Chondrocyte (in vitro differentiated cells): ENCODE data around the gene BAX. TPM values are rescaled to one million over a fixed set of nuclear protein-coding genes. Genes with fewer than 3 reads are reported as not detected.
"Not testable (repeated sequence)": the region's sequence is repeated elsewhere in the genome, so short reads cannot be mapped to it uniquely, and the experiment has no call there.

Source experiments
- DNase-seq: peaks from one replicate; pipeline ENCODE4 v3.0.0; 2021; ENCODE audit warnings: mixed read lengths, low spot score
- H3K27ac Mint-ChIP-seq: one replicate; pipeline ENCODE4 v1.8.0; 2021; ENCODE audit warnings: mild to moderate bottlenecking, moderate library complexity, mixed read lengths; ENCODE audit not compliant: unreplicated experiment
- H3K27me3 Mint-ChIP-seq: 2 replicates; pipeline ENCODE4 v1.8.0; 2021; ENCODE audit warnings: low read depth, mixed read lengths
- H3K36me3 Mint-ChIP-seq: 2 replicates; pipeline ENCODE4 v1.8.0; 2021; ENCODE audit warnings: low read depth, mixed read lengths
- H3K4me1 Mint-ChIP-seq: 2 replicates; pipeline ENCODE4 v1.8.0; 2021; ENCODE audit warnings: low read depth, mild to moderate bottlenecking, mixed read lengths
- H3K4me3 Mint-ChIP-seq: one replicate; pipeline ENCODE4 v1.8.0; 2021; ENCODE audit warnings: mild to moderate bottlenecking, moderate library complexity, mixed read lengths; ENCODE audit not compliant: unreplicated experiment
- H3K9me3 Mint-ChIP-seq: 2 replicates; pipeline ENCODE4 v1.8.0; 2021; ENCODE audit warnings: low read depth, mixed read lengths
- long read RNA-seq: library from polyadenylated mRNA; stranded (forward); transcript quantifications from one replicate; pipeline ENCODE4 v2.0.0, GENCODE V29; 2021
- total RNA-seq: library from RNA; stranded (reverse); gene quantifications from 3 replicates; pipeline ENCODE4 v1.2.1, GENCODE V29; 2021
- TF ChIP-seq, protein P1 (sequence below): fragments of 200-600 bp; sonication (generic); IDR thresholded peaks from 2 replicates; pipeline ENCODE4 v1.5.0; 2021; ENCODE audit warnings: antibody characterized with exemption, mild to moderate bottlenecking, moderate library complexity

Gene BAX
- 161 to 167 TPM (median 165 TPM) in 3 replicates for total RNA-seq
- long read RNA-seq, transcript BAX-201 (5 exons, 1,358 nt), result minor isoform, 12 of 64 reads
- long read RNA-seq, transcript BAX-202 (6 exons, 793 nt), result major isoform, 30 of 64 reads
- long read RNA-seq, partial matches to known transcripts, result 7 of 64 reads
- long read RNA-seq, other reads (novel, unspliced or antisense), result 12 of 64 reads

GRCh38 chr19:48954595-48955307, at the start of gene BAX:
Gene BAX (plus strand): TSS chr19:48954875. CDS start chr19:48954929, 54 bp downstream.
- H3K27me3 Mint-ChIP-seq, result no peaks in the 10 kb centered on the region
- H3K27ac Mint-ChIP-seq, result peak within 1 kb of the TSS; percentile 92
- H3K36me3 Mint-ChIP-seq, result peaks cover 7% of the 10 kb centered on the region
- H3K4me1 Mint-ChIP-seq, result peaks cover 21% of the 10 kb centered on the region
- H3K9me3 Mint-ChIP-seq, result no peaks in the 10 kb centered on the region
- peak within 1 kb of the TSS; percentile 85 for H3K4me3 Mint-ChIP-seq
- peak; percentile 99 for DNase-seq
- TF ChIP-seq, protein P1, sequence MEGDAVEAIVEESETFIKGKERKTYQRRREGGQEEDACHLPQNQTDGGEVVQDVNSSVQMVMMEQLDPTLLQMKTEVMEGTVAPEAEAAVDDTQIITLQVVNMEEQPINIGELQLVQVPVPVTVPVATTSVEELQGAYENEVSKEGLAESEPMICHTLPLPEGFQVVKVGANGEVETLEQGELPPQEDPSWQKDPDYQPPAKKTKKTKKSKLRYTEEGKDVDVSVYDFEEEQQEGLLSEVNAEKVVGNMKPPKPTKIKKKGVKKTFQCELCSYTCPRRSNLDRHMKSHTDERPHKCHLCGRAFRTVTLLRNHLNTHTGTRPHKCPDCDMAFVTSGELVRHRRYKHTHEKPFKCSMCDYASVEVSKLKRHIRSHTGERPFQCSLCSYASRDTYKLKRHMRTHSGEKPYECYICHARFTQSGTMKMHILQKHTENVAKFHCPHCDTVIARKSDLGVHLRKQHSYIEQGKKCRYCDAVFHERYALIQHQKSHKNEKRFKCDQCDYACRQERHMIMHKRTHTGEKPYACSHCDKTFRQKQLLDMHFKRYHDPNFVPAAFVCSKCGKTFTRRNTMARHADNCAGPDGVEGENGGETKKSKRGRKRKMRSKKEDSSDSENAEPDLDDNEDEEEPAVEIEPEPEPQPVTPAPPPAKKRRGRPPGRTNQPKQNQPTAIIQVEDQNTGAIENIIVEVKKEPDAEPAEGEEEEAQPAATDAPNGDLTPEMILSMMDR, result peak; percentile 14

- peaks cover 15% of the 10 kb centered on the region for H3K4me1 Mint-ChIP-seq
- H3K4me3 Mint-ChIP-seq, result no peak overlapping the region
- no peaks in the 10 kb centered on the region for H3K27me3 Mint-ChIP-seq
- TF ChIP-seq, protein P1, result no peak
- H3K9me3 Mint-ChIP-seq, result no peaks in the 10 kb centered on the region
- H3K27ac Mint-ChIP-seq, result no peak overlapping the region
- no peak for DNase-seq
- H3K36me3 Mint-ChIP-seq, result peaks cover 28% of the 10 kb centered on the region
Measured at GRCh38 chr19:48905664-48906063, 49.0 kb upstream of the BAX start.

DNA sequence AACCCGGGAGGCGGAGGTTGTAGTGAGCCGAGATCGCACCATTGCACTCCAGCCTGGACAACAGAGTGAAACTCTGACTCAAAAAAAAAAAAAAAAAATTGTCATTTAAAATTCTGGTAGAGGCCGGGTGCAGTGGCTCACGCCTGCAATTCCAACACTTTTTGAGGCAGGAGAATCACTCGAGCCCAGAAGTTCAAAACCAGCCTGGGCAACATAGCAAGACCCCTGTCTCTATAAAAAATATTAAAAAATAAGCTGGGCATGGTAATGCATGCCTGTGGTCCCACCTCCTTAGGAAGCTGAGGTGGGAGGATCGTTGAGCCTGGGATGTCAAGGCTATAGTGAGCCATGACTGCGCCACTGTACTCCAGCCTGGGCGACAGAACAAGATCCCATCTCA, 48.4 kb upstream of the BAX start:
- Mint-ChIP-seq H3K36me3 (peaks cover 33% of the 10 kb centered on the region), H3K27me3 (no peaks in the 10 kb centered on the region), H3K9me3 (no peaks in the 10 kb centered on the region), H3K4me1 (peaks cover 9% of the 10 kb centered on the region), H3K27ac (no peak overlapping the region), H3K4me3 (no peak overlapping the region)
- DNase-seq, result no peak
- TF ChIP-seq, protein P1, result no peak

DNA sequence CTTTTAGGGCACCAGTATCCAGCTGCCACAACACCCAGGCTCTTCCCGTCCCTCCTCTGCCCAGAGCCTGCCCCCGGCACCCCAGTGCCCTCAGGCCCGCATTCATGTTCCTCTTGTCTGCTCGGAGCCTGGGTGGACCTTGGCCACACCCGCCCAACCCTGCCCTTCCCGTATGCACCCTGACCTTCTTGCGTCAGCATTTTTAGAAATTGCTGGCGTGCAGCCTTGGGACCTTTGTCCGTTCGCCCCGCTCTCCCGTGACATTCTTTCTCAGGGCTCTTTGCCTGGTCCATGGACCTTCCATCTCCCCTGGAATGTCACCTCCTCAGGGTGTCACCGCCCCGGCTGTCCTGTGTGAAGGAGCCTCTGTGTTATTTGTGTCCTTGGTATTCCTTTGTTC, 47.0 kb upstream of the BAX start:
- Mint-ChIP-seq H3K9me3 (no peaks in the 10 kb centered on the region), H3K36me3 (peaks cover 36% of the 10 kb centered on the region), H3K27me3 (no peaks in the 10 kb centered on the region), H3K4me1 (peaks cover under 1% of the 10 kb centered on the region), H3K27ac (no peak overlapping the region), H3K4me3 (no peak overlapping the region)
- DNase-seq, result no peak
- TF ChIP-seq, protein P1, result no peak

DNA sequence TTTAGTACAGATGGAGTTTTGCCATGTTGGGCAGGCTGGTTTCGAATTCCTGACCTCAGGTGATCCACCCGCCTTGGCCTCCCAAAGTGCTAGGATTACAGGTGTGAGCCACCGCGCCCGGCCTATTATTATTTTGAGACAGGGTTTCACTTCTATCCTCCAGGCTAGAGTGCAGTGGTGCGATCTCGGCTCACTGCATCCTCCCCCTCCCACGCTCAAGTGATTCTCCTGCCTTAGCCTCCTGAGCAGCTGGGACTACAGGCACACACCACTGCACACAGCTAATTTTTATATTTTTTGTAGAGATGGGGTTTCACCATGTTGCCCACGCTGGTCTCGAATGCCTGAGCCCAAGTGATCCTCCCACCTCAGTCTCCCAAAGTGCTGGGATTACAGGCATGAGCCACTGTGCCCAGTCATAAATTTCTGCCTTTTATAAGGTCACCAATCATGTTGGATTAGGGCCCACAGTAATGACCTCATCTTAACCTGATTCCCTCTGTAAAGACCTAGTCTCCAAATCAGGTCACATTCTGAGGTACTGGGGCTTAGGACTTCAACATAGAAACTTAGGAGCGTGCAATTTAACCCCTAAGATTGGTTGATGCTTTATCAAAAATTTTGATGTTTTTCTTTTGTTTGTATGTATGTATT, 45.1 kb upstream of the BAX start:
- not testable (repeated sequence) for DNase-seq, H3K4me3 Mint-ChIP-seq, H3K27ac Mint-ChIP-seq, H3K27me3 Mint-ChIP-seq, H3K4me1 Mint-ChIP-seq, H3K9me3 Mint-ChIP-seq
- peaks cover 42% of the 10 kb centered on the region for H3K36me3 Mint-ChIP-seq
